Loucy (cell line): ENCODE measurements around the gene ADGRB3.

Source experiments
- CTCF ChIP-seq: fragments of 200-600 bp; sonication (generic); conservative IDR thresholded peaks from 2 replicates; pipeline ENCODE4 v1.5.1; 2014; ENCODE audit warnings: mild to moderate bottlenecking, antibody characterized with exemption, low read length
- EZH2phosphoT487 ChIP-seq: fragments of 200-600 bp; IDR thresholded peaks from 2 replicates; pipeline ENCODE4 v1.6.1; 2018; ENCODE audit warnings: antibody characterized with exemption, mild to moderate bottlenecking, moderate library complexity, borderline replicate concordance

GRCh38 chr6:68625998-68626397 is 9.1 kb upstream of the ADGRB3 start:
- no peak for TF ChIP-seq CTCF
- no peak for TF ChIP-seq EZH2phosphoT487
